ENCODE measurements around the gene ROBO1.

The ROBO1 gene

GRCh38 chr3:78717041-78717440, 1050.8 kb downstream of the ROBO1 start:
- TF ChIP-seq CTCF (conservative IDR thresholded peaks at IDR 0.05; ENCODE audit: control insufficient read depth, insufficient read depth, low read depth, low read length), result no peak
- no peak overlapping the region for H3K4me3 ChIP-seq (ENCODE audit: control insufficient read depth, low read depth, low read length)
- DNase-seq (ENCODE audit: low read depth), result no peak

GRCh38 chr3:78712941-78713340, 1054.9 kb downstream of the ROBO1 start:
- no peak overlapping the region for H3K4me3 ChIP-seq (ENCODE audit: control insufficient read depth, low read depth, low read length)
- no peak for TF ChIP-seq CTCF (conservative IDR thresholded peaks at IDR 0.05; ENCODE audit: control insufficient read depth, insufficient read depth, low read depth, low read length)
- DNase-seq (ENCODE audit: low read depth), result no peak

- DNase-seq (ENCODE audit: low read depth), result no peak
- no peak for TF ChIP-seq CTCF (conservative IDR thresholded peaks at IDR 0.05; ENCODE audit: control insufficient read depth, insufficient read depth, low read depth, low read length)
- no peak overlapping the region for H3K4me3 ChIP-seq (ENCODE audit: control insufficient read depth, low read depth, low read length)
Observed at GRCh38 chr3:78712270-78712669, 1055.5 kb downstream of the ROBO1 start.

- no peak for DNase-seq (ENCODE audit: low read depth)
- no peak overlapping the region for H3K4me3 ChIP-seq (ENCODE audit: control insufficient read depth, low read depth, low read length)
- TF ChIP-seq CTCF (conservative IDR thresholded peaks at IDR 0.05; ENCODE audit: control insufficient read depth, insufficient read depth, low read depth, low read length), result no peak
Observed at GRCh38 chr3:78708565-78709073, 1059.2 kb downstream of the ROBO1 start.

- H3K4me3 ChIP-seq (ENCODE audit: control insufficient read depth, low read depth, low read length), result no peak overlapping the region
- no peak for DNase-seq (ENCODE audit: low read depth)
- no peak for TF ChIP-seq CTCF (conservative IDR thresholded peaks at IDR 0.05; ENCODE audit: control insufficient read depth, insufficient read depth, low read depth, low read length)
Observed at GRCh38 chr3:78707609-78708008, 1060.2 kb downstream of the ROBO1 start.

- no peak for TF ChIP-seq CTCF (conservative IDR thresholded peaks at IDR 0.05; ENCODE audit: control insufficient read depth, insufficient read depth, low read depth, low read length)
- DNase-seq (ENCODE audit: low read depth), result no peak
- no peak overlapping the region for H3K4me3 ChIP-seq (ENCODE audit: control insufficient read depth, low read depth, low read length)
Observed at GRCh38 chr3:78706906-78707523, 1060.8 kb downstream of the ROBO1 start.
